Left renal cortex interstitium (tissue), 4 donors: ENCODE results near the gene AMH. TPM values are rescaled to one million over a fixed set of nuclear protein-coding genes. Genes with fewer than 3 reads are reported as not detected.
"Not testable (repeated sequence)": the region's sequence is repeated elsewhere in the genome, so short reads cannot be mapped to it uniquely, and the experiment has no call there.

Experiments
- DNase-seq, 4 donors: peaks; one replicate each; pipeline ENCODE4 v3.0.0-alpha.2; 2013; ENCODE audit warnings: low read depth in 4 of 4, low spot score in 2 of 4, missing footprints in 1 of 4
- polyA plus RNA-seq, 4 donors: library from polyadenylated mRNA; unstranded; fragments of 120-200 nt; gene quantifications; one replicate each; pipeline ENCODE4 v1.2.1, GENCODE V29; 2013; ENCODE audit not compliant: insufficient read length in 4 of 4

The AMH gene
- polyA plus RNA-seq, result 1 to 10 TPM in 3 of 4 donors, under 1 TPM in 1; 0.96 to 3.8 (median 2.4) TPM

DNA sequence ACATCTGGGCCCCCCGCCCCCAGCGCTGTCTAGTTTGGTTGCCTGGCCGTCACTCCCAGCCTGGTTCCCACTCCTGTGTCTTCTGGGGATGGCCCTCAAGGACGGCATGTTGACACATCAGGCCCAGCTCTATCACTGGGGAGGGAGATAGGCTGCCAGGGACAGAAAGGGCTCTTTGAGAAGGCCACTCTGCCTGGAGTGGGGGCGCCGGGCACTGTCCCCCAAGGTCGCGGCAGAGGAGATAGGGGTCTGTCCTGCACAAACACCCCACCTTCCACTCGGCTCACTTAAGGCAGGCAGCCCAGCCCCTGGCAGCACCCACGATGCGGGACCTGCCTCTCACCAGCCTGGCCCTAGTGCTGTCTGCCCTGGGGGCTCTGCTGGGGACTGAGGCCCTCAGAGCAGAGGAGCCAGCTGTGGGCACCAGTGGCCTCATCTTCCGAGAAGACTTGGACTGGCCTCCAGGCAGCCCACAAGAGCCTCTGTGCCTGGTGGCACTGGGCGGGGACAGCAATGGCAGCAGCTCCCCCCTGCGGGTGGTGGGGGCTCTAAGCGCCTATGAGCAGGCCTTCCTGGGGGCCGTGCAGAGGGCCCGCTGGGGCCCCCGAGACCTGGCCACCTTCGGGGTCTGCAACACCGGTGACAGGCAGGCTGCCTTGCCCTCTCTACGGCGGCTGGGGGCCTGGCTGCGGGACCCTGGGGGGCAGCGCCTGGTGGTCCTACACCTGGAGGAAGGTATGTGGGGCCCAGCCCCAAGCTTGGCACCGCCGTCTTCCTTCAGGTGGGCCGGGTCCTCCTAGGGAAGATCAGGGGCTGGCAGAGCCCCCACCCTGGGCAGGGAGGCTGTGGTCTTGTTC is at the start of gene AMH:
Gene AMH (plus strand): TSS at position 314 of the 857 bp plus-strand sequence. CDS start 10 bp downstream, at position 324.
- DNase-seq, result no peak

GRCh38 chr19:2199861-2200623 is 49.1 kb upstream of the AMH start:
- DNase-seq, result no peak

DNA sequence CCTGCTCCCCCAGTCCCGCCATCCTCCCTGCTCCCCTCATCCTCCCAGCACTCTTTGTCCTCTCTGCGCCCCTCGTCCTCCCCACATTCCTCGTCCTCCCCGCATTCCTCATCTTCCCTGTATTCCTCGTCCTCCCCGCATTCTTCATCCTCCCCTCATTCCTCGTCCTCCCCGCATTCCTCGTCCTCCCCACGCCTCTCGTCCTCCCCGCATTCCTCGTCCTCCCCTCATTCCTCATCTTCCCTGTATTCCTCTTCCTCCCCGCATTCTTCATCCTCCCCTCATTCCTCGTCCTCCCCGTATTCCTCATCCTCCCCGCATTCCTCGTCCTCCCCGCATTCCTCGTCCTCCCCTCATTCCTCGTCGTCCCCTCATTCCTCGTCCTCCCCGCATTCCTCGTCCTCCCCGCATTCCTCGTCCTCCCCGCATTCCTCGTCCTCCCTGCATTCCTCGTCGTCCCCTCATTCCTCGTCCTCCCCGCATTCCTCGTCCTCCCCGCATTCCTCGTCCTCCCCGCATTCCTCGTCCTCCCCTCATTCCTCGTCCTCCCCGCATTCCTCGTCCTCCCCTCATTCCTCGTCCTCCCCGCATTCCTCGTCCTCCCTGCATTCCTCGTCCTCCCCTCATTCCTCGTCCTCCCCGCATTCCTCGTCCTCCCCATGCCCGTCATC is 48.4 kb upstream of the AMH start:
- not testable (repeated sequence) for DNase-seq

GRCh38 chr19:2201473-2202148 is 47.5 kb upstream of the AMH start:
- DNase-seq, result no peak

GRCh38 chr19:2202366-2202765 is 46.8 kb upstream of the AMH start:
- DNase-seq, result no peak

- no peak for DNase-seq
Measured at GRCh38 chr19:2207008-2207407, 42.1 kb upstream of the AMH start.

- DNase-seq, result no peak
Measured at GRCh38 chr19:2207991-2208860, 40.9 kb upstream of the AMH start.

- no peak for DNase-seq
Measured at GRCh38 chr19:2208975-2209374, 40.1 kb upstream of the AMH start.

- no peak for DNase-seq
Measured at GRCh38 chr19:2209408-2209807, 39.7 kb upstream of the AMH start.

- no peak for DNase-seq
Measured at GRCh38 chr19:2210206-2210605, 38.9 kb upstream of the AMH start.

DNA sequence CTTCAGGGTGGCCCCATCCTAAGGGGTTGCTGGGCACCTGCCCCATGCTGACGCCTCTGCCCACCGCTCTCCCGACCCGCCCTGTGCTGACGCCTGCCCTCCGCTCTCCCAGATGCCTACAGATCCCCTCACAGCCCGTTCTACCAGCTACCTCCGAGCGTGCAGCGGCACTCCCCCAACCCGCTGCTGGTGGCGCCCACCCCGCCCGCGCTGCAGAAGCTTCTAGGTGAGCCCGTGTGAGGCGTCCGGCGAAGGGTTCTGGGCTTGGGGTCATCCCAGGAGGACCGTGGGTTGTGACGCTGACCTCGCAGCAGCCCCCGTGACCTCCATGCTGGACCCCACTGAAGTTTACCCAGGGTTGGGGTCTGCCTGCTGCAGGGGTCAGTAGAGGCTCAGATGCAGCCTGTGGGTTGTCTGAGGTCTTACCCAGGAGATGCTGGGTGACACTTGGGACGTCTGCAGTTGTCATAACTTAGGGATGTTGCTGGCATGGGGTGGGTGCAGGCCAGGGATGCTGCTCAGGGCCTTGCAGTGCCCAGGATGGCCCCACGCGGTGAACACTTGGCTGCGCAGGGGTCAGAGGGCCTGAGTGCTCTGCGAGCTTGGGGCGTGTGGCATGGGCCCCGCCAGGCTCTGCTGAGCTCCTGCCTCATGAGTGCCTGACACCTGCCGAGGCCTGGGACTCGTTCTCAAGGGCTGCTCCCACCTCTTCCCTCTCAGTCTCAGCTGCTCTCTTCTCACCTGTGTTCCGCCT is 38.0 kb upstream of the AMH start:
- no peak for DNase-seq

DNA sequence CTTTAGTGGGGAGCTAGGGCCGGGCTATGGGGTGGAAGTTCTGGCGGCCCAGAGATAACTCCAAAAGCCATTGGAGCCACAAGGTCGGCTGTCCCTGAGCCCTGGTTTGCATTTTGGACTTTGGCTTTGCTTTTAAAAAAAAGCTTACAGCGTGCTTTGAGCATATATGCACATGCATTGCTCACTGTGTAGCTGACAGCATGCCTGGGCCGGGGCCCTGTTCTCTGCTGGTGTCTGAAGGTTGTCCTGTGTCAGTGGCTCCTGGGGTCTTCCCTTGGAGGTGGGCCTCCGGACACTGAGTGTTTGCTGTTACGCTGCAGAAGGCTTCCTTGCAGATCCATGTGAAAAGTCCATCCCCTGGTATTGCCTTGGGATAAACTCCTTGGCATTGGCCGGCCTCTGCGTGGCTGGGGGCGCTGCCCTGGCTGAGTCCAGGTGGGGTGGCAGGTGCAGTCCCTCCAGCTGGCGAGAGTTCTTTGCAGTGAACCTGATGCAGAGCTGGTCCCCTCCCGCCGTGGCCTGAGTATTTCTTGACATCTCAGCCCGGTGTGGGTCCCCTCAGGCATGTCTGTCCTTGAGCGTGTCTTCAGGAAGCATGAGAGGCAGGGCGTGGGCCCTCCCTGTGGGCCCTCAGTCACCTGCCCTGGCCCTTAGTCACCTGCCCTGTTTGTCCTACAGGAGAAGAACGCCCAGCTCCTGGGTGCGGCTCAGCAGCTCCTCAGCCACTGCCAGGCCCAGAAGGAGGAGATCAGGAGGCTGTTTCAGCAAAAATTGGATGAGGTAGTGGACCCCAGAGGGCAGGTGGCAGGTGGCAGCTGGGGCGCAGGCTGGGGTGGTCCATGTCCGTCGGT is 36.0 kb upstream of the AMH start:
- no peak for DNase-seq

GRCh38 chr19:2213799-2214198 is 35.3 kb upstream of the AMH start:
- no peak for DNase-seq

DNA sequence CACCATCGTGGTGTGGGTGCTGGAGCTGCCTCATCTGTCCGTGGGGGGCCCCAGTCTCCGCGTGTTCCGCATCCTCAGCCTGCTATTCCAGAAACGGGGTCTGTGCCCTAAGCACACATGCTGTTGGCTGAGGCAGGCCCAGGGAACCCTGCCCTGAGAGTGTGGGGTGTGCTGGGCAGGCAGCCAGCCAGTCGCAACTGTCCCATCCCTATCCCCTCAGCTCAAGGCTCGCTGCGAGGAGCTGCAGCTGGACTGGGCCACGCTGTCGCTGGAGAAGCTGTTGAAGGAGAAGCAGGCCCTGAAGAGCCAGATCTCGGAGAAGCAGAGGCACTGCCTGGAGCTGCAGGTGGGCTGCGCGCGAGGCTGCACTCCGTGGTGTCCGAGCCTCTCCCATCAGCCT is 34.9 kb upstream of the AMH start:
- DNase-seq, result no peak

DNA sequence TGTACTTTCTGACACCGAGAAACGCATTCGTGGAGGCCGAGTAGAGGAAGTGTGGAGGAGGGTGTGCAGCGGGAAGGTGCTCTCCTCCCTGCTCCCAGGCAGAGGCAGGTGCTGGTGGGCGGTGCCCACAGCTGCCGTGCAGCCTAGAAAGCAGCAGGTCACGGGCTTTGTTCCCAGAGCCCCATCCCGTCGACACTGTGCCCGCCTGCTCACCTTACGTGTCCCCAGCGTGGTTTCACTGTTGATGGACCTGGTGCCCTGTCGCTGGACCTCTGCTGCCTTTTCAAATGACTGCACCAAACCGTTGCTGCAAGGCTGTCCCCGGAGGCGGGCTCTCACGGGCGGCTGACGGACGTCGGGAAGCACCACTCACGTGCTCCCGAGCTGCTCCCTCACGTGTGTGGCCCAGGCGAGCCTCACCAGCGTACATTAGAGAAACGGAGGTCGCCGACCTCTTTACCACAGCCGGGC is 33.8 kb upstream of the AMH start:
- no peak for DNase-seq

DNA sequence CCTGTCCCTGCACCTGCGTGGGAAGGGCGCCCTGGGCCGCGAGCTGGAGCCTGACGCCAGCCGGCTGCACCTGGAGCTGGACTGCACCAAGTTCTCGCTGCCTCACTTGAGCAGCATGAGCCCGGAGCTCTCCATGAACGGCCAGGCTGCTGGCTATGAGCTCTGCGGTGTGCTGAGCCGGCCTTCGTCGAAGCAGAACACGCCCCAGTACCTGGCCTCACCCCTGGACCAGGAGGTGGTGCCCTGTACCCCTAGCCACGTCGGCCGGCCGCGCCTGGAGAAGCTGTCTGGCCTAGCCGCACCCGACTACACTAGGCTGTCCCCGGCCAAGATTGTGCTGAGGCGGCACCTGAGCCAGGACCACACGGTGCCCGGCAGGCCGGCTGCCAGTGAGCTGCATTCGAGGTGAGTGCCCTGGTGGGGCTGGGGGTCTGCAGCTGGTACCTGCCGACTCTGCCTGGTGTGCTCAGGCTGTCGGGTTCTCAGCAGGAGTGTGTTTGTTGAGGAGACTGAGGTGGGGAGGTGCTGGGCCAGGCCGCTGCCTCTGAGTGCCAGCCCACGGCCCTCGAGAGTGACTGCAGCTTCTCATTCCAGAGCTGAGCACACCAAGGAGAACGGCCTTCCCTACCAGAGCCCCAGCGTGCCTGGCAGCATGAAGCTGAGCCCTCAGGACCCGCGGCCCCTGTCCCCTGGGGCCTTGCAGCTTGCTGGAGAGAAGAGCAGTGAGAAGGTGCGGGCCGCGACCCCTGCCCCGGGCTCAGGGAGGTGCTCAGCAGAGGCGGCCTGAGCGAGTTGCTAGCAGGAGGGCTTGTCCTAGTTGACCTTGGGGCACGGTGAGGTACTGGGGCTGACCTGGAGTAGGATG is 32.5 kb upstream of the AMH start:
- DNase-seq, result no peak

DNA sequence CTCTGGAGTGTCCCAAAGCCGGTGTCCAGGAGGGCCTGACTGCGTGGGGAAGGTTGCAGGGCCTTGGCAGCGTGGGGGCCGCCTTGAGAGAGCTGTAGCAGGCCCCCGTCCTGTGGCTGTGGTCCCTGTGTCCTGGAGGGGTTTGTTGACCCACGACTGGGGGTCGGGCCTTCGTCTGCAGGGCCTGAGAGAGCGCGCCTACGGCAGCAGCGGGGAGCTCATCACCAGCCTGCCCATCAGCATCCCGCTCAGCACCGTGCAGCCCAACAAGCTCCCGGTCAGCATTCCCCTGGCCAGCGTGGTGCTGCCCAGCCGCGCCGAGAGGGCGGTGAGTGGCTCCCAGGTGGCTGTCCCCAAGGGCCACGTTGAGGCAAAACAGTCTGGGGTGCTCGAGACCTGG is 31.5 kb upstream of the AMH start:
- DNase-seq, result no peak
